K562 (cell line): ENCODE results near the gene COMP. TPM values are rescaled to one million over a fixed set of nuclear protein-coding genes. Genes with fewer than 3 reads are reported as not detected.

Experiments
- COPS2 ChIP-seq: fragments of 450-650 bp; conservative IDR thresholded peaks from 2 replicates; pipeline ENCODE4 v1.6.1; 2016; ENCODE audit warnings: mild to moderate bottlenecking, moderate library complexity
- HMGXB4 ChIP-seq: sonication (generic); formaldehyde crosslinking; IDR thresholded peaks from 2 replicates; pipeline ENCODE4 v1.8.1; 2023; ENCODE audit warnings: mild to moderate bottlenecking, missing genetic modification reagents
- IRF2 ChIP-seq: sonication (generic); formaldehyde crosslinking; IDR thresholded peaks from 2 replicates; pipeline ENCODE4 v1.8.1; 2022; ENCODE audit warnings: mild to moderate bottlenecking, missing genetic modification reagents
- NR2C1 ChIP-seq, 2 experiments: fragments of 450-650 bp; IDR thresholded peaks; 2 replicates each; pipeline ENCODE4 v1.6.1; 2017; ENCODE audit warnings: mild to moderate bottlenecking in 2 of 2, antibody characterized with exemption in 1 of 2, inconsistent platforms in 1 of 2, missing compliant biosample characterization in 1 of 2, missing genetic modification characterization in 1 of 2
- NR3C1 ChIP-seq: sonication (generic); formaldehyde crosslinking; IDR thresholded peaks from 2 replicates; pipeline ENCODE4 v1.8.1; 2022; ENCODE audit warnings: missing genetic modification reagents
- ZNF165 ChIP-seq: fragments of 250-450 bp; sonication (Bioruptor Pico); IDR thresholded peaks from 2 replicates; pipeline ENCODE4 v1.4.0; 2020; ENCODE audit warnings: borderline replicate concordance
- ZNF184 ChIP-seq: sonication (generic); formaldehyde crosslinking; IDR thresholded peaks from 2 replicates; pipeline ENCODE4 v1.5.0; 2020; ENCODE audit warnings: missing genetic modification reagents
- polyA plus RNA-seq, 8 experiments: library from polyadenylated mRNA; depleted of rRNA in 4 of 8; stranded (reverse) in 5 of 8; unstranded in 3 of 8; fragments of >200 nt; fragmentation: Nextera tagmentation in 2 of 8; fragmentation: Illumina TruSeq in 1 of 8; extraction: Ambion mirVana in 2 of 8; extraction: Trizol in 1 of 8; gene quantifications; 2 replicates each; pipeline versions ENCODE4 v1.2.1 to v1.2.3, GENCODE V29; 2011 to 2014; ENCODE audit warnings: inconsistent platforms in 1 of 8, missing spikeins in 1 of 8
- total RNA-seq, 7 experiments: library from RNA; depleted of rRNA in 6 of 7; stranded (reverse); fragments of >200 nt in 6 of 7; fragmentation: Illumina TruSeq in 2 of 7; extraction: Trizol in 2 of 7; gene quantifications; 2 replicates each; pipeline versions ENCODE4 v1.2.1 to v1.2.3, GENCODE V29; 2011 to 2021; ENCODE audit warnings: low replicate concordance in 1 of 7
- TF ChIP-seq, protein P1 (sequence below): fragments of 200-600 bp; sonication (generic); IDR thresholded peaks from one replicate; pipeline ENCODE4 v1.6.1; 2012; ENCODE audit warnings: mild to moderate bottlenecking, low read depth, low read length, inconsistent platforms
- TF ChIP-seq, protein P2 (sequence below): fragments of 250-450 bp; sonication (Bioruptor Pico); IDR thresholded peaks from 2 replicates; pipeline ENCODE4 v1.4.0; 2020
- TF ChIP-seq, protein P3 (sequence below): sonication (generic); formaldehyde crosslinking; IDR thresholded peaks from 2 replicates; pipeline ENCODE4 v1.8.1; 2023; ENCODE audit warnings: mild to moderate bottlenecking, missing genetic modification reagents, moderate library complexity

The COMP gene
- total and polyA plus RNA-seq, 9 of the 15 experiments (the other 6 are each of a cell fraction or from before 2014, with no cell fraction given), result 0.07 TPM; not detected in 8

DNA sequence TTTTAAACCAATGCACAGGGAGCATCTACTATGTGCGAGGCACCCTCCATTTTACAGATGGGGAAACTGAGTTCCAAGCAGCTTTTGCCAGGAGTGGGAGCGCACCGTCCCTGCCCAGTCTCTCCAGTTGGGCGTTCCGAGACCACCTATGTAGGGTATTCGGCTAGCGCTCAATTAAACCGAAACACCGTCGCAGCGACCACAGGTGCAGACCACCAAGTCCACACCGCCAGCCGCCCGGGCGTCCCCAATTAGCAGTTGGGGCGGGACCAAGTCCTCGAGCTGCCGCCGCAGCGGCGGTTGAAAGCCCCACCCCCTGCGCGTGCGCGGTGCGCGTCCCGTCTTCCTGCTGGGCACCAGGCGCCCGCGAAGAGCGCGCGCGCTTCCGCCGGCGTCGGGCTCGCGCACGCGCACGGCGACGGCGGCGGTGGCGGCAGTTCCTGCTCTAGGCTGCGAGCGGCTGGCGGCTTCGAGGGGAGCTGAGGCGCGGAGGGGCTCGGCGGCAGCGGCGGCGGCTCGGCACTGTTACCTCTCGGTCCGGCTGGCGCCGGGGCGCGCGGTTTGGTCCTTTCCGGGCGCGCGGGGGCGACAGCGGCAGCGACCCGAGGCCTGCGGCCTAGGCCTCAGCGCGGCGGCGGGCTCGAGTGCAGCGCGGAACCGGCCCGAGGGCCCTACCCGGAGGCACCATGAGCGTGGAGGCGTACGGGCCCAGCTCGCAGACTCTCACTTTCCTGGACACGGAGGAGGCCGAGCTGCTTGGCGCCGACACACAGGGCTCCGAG is 40.6 kb upstream of the COMP start, which contains the start of gene UPF1 (continued):
- TF ChIP-seq, protein P1, sequence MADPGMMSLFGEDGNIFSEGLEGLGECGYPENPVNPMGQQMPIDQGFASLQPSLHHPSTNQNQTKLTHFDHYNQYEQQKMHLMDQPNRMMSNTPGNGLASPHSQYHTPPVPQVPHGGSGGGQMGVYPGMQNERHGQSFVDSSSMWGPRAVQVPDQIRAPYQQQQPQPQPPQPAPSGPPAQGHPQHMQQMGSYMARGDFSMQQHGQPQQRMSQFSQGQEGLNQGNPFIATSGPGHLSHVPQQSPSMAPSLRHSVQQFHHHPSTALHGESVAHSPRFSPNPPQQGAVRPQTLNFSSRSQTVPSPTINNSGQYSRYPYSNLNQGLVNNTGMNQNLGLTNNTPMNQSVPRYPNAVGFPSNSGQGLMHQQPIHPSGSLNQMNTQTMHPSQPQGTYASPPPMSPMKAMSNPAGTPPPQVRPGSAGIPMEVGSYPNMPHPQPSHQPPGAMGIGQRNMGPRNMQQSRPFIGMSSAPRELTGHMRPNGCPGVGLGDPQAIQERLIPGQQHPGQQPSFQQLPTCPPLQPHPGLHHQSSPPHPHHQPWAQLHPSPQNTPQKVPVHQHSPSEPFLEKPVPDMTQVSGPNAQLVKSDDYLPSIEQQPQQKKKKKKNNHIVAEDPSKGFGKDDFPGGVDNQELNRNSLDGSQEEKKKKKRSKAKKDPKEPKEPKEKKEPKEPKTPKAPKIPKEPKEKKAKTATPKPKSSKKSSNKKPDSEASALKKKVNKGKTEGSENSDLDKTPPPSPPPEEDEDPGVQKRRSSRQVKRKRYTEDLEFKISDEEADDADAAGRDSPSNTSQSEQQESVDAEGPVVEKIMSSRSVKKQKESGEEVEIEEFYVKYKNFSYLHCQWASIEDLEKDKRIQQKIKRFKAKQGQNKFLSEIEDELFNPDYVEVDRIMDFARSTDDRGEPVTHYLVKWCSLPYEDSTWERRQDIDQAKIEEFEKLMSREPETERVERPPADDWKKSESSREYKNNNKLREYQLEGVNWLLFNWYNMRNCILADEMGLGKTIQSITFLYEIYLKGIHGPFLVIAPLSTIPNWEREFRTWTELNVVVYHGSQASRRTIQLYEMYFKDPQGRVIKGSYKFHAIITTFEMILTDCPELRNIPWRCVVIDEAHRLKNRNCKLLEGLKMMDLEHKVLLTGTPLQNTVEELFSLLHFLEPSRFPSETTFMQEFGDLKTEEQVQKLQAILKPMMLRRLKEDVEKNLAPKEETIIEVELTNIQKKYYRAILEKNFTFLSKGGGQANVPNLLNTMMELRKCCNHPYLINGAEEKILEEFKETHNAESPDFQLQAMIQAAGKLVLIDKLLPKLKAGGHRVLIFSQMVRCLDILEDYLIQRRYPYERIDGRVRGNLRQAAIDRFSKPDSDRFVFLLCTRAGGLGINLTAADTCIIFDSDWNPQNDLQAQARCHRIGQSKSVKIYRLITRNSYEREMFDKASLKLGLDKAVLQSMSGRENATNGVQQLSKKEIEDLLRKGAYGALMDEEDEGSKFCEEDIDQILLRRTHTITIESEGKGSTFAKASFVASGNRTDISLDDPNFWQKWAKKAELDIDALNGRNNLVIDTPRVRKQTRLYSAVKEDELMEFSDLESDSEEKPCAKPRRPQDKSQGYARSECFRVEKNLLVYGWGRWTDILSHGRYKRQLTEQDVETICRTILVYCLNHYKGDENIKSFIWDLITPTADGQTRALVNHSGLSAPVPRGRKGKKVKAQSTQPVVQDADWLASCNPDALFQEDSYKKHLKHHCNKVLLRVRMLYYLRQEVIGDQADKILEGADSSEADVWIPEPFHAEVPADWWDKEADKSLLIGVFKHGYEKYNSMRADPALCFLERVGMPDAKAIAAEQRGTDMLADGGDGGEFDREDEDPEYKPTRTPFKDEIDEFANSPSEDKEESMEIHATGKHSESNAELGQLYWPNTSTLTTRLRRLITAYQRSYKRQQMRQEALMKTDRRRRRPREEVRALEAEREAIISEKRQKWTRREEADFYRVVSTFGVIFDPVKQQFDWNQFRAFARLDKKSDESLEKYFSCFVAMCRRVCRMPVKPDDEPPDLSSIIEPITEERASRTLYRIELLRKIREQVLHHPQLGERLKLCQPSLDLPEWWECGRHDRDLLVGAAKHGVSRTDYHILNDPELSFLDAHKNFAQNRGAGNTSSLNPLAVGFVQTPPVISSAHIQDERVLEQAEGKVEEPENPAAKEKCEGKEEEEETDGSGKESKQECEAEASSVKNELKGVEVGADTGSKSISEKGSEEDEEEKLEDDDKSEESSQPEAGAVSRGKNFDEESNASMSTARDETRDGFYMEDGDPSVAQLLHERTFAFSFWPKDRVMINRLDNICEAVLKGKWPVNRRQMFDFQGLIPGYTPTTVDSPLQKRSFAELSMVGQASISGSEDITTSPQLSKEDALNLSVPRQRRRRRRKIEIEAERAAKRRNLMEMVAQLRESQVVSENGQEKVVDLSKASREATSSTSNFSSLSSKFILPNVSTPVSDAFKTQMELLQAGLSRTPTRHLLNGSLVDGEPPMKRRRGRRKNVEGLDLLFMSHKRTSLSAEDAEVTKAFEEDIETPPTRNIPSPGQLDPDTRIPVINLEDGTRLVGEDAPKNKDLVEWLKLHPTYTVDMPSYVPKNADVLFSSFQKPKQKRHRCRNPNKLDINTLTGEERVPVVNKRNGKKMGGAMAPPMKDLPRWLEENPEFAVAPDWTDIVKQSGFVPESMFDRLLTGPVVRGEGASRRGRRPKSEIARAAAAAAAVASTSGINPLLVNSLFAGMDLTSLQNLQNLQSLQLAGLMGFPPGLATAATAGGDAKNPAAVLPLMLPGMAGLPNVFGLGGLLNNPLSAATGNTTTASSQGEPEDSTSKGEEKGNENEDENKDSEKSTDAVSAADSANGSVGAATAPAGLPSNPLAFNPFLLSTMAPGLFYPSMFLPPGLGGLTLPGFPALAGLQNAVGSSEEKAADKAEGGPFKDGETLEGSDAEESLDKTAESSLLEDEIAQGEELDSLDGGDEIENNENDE, result no peak
- TF ChIP-seq NR3C1 (CRISPR knock-in tag), result peak; percentile 92
- TF ChIP-seq COPS2, result no peak
- peak; percentile 90 for TF ChIP-seq IRF2 (CRISPR knock-in tag)
- no peak for TF ChIP-seq ZNF184 (CRISPR knock-in tag)
- TF ChIP-seq HMGXB4 (CRISPR knock-in tag), result peak; percentile 98
- TF ChIP-seq, protein P2, sequence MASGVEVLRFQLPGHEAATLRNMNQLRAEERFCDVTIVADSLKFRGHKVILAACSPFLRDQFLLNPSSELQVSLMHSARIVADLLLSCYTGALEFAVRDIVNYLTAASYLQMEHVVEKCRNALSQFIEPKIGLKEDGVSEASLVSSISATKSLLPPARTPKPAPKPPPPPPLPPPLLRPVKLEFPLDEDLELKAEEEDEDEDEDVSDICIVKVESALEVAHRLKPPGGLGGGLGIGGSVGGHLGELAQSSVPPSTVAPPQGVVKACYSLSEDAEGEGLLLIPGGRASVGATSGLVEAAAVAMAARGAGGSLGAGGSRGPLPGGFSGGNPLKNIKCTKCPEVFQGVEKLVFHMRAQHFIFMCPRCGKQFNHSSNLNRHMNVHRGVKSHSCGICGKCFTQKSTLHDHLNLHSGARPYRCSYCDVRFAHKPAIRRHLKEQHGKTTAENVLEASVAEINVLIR, result no peak
- TF ChIP-seq, protein P3, sequence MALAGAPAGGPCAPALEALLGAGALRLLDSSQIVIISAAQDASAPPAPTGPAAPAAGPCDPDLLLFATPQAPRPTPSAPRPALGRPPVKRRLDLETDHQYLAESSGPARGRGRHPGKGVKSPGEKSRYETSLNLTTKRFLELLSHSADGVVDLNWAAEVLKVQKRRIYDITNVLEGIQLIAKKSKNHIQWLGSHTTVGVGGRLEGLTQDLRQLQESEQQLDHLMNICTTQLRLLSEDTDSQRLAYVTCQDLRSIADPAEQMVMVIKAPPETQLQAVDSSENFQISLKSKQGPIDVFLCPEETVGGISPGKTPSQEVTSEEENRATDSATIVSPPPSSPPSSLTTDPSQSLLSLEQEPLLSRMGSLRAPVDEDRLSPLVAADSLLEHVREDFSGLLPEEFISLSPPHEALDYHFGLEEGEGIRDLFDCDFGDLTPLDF, result no peak
- no peak for TF ChIP-seq NR2C1 (IDR thresholded peaks at IDR 0.05)
- TF ChIP-seq NR2C1 (tag; IDR thresholded peaks at IDR 0.05), result no peak
- no peak for TF ChIP-seq ZNF165
